Esophagus squamous epithelium (tissue), 5 donors: ENCODE results near the gene RITA1. TPM values are rescaled to one million over a fixed set of nuclear protein-coding genes. Genes with fewer than 3 reads are reported as not detected.

ENCODE experiments used
- DNase-seq: peaks from one replicate; lab custom pipeline; 2025; lab: John Stamatoyannopoulos, UW
- H3K27ac ChIP-seq, 4 donors: fragments of 200-600 bp; sonication (generic); one replicate each; pipeline ENCODE4 v1.5.1; 2016 to 2019; ENCODE audit warnings: mild to moderate bottlenecking in 1 of 4
- H3K27me3 ChIP-seq, 4 donors: fragments of 200-600 bp; sonication (generic); 1 replicate in 3 of 4; 2 replicates in 1 of 4; pipeline versions ENCODE4 v1.5.1 to v1.6.0; 2017 to 2021; ENCODE audit warnings: antibody characterized with exemption in 1 of 4
- H3K36me3 ChIP-seq, 3 donors: fragments of 200-600 bp; sonication (generic); one replicate each; pipeline ENCODE4 v1.5.1; 2016 to 2019
- H3K4me1 ChIP-seq, 3 donors: fragments of 200-600 bp; sonication (generic); one replicate each; pipeline ENCODE4 v1.5.1; 2017 to 2019
- H3K4me3 ChIP-seq, 4 donors: fragments of 200-600 bp; sonication (generic); 1 replicate in 3 of 4; 2 replicates in 1 of 4; pipeline ENCODE4 v1.5.1; 2016 to 2019; ENCODE audit warnings: mild to moderate bottlenecking in 2 of 4, moderate library complexity in 1 of 4
- H3K9me3 ChIP-seq, 3 donors: fragments of 200-600 bp; sonication (generic); one replicate each; pipeline ENCODE4 v1.5.1; 2016 to 2019
- POLR2A ChIP-seq, 4 donors: fragments of 450-650 bp; IDR thresholded peaks; one replicate each; pipeline ENCODE4 v1.6.1; 2017; ENCODE audit warnings: antibody characterized with exemption in 4 of 4, mild to moderate bottlenecking in 4 of 4, moderate library complexity in 3 of 4
- WGBS, 2 donors: methylation state at CpG; one replicate each; pipeline ENCODE4 v1.1.5; 2018; 5-methylcytosine and 5-hydroxymethylcytosine counted together
- intact Hi-C: fragments of 100-400 bp; cut with DNase I; formaldehyde crosslinking; loops from one replicate; pipeline ENCODE4 v1.15.0; 2022
- total RNA-seq, 4 donors: library from RNA; depleted of rRNA; stranded (reverse); fragments of >200 nt; gene quantifications; one replicate each; pipeline ENCODE4 v1.1.0, GENCODE V29; 2016
- TF ChIP-seq, protein P1 (sequence below), 6 experiments: fragments of 450-650 bp in 4 of 6; fragments of 200-600 bp in 2 of 6; sonication (generic) in 2 of 6; IDR thresholded peaks; one replicate each; pipeline ENCODE4 v1.5.1; 2016 to 2019; ENCODE audit warnings: antibody characterized with exemption in 6 of 6, mild to moderate bottlenecking in 4 of 6, moderate library complexity in 4 of 6
- donor health status: DM: yes; HTN: yes; CAD: no.

The RITA1 gene
- total RNA-seq, 4 donors from 2014 or later = 17.0 to 30.0 (median 20.3) TPM

DNA sequence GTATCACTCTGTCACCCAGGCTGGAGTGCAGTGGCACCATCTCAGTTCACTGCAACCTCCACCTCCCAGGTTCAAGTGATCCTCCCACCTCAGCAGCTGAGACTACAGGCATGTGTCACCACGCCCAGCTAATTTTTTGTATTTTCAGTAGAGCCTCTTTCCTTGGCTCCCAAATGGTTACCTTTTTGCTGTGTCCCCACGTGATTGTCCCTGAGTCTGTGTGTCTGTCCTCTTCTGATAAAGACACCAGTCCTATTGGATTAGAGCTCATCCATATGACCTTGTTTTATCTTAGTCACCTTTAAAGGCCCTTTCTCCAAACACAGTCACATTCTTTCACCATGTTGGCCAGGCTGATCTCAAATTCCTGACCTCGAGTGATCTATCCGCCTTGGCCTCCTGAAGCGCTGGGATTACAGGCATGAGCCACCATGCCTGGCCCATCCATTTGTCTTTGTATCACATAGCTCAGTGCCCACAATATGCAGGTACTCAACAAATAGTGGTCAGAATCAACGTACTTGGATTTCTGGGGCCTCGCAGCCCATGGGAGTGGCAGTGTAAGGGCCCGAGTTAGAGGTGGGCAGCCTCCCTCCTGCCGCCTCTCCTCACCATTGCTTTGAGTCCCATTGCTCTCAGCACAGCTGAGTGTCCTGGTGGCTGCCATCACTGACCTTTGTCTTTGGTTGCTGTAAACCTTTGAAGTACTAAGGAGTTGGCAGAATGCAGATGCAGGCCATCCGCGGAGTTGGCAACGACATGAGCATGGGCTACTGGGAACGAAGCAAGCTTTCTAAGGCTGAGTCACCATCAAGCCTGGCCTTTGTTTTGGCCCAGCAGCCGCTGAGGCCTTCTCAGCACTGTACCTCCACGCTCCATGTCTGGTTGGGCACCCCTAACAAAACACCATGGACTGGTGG lies 45.1 kb downstream of the RITA1 start:
- no peak overlapping the region for H3K4me3 ChIP-seq
- no peak for DNase-seq
- no peaks in the 10 kb centered on the region for H3K9me3 ChIP-seq
- H3K4me1 ChIP-seq = peaks cover 28 to 81% (median 34%) of the 10 kb centered on the region in 3 donors
- WGBS, 2 donors = 80 to 87% methylated on average over 9 to 10 of the region's 15 CpGs
- peaks cover 0 to 91% (median 8%) of the 10 kb centered on the region in 3 donors for H3K36me3 ChIP-seq
- H3K27me3 ChIP-seq = no peaks in the 10 kb centered on the region
- TF ChIP-seq, protein P1, sequence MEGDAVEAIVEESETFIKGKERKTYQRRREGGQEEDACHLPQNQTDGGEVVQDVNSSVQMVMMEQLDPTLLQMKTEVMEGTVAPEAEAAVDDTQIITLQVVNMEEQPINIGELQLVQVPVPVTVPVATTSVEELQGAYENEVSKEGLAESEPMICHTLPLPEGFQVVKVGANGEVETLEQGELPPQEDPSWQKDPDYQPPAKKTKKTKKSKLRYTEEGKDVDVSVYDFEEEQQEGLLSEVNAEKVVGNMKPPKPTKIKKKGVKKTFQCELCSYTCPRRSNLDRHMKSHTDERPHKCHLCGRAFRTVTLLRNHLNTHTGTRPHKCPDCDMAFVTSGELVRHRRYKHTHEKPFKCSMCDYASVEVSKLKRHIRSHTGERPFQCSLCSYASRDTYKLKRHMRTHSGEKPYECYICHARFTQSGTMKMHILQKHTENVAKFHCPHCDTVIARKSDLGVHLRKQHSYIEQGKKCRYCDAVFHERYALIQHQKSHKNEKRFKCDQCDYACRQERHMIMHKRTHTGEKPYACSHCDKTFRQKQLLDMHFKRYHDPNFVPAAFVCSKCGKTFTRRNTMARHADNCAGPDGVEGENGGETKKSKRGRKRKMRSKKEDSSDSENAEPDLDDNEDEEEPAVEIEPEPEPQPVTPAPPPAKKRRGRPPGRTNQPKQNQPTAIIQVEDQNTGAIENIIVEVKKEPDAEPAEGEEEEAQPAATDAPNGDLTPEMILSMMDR (IDR thresholded peaks at IDR 0.05) = no peak
- TF ChIP-seq POLR2A (IDR thresholded peaks at IDR 0.05) = no peak
- H3K27ac ChIP-seq = peak overlapping the region; percentile 26 to 84 (median 74)
- intact Hi-C loops = no loop called here

DNA sequence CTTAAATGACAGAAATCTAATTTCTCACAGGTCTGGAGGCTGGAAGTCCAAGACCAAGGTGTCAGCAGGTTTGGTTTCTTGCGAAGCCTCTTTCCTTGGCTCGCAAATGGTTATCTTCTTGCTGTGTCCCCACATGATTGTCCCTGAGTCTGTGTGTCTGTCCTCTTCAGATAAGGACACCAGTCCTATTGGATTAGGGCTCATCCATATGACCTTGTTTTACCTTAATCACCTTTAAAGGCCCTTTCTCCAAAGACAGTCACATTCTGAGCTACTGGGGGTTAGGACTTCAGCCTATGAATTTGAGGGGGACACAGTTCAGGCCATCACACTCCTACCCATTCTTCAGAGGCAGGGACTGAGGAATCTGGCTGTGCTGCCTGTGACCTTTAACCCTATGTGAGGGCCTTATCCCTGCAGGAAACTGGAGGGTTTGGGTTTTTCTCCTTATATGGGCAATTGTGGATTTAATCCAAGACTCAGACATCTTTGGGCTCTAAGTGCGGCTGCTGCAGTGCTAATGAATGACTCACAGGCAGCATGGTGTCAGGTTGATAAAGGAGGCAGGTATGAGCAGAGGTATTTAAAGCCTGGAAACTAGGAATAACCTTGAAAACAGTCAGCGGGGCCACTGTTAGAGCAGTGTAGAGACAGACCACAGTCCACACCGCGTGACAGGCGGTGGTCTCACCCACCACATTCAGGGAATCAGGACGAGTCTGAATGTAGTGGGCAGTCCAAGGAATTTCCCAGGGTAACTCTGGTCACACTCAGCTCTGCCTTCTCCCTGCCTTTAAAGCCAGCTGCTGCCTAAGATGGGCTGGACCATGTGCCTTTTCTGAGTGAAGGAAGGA lies 45.9 kb downstream of the RITA1 start:
- Histone ChIP-seq H3K27me3 (no peaks in the 10 kb centered on the region), H3K27ac (peak overlapping the region; percentile 36 to 84 (median 74)), H3K4me1 (peaks cover 28 to 88% (median 39%) of the 10 kb centered on the region in 3 donors), H3K36me3 (peaks cover 0 to 94% (median 8%) of the 10 kb centered on the region in 3 donors), H3K4me3 (no peak overlapping the region), H3K9me3 (no peaks in the 10 kb centered on the region)
- intact Hi-C loops = no loop called here
- no peak for DNase-seq
- TF ChIP-seq POLR2A (IDR thresholded peaks at IDR 0.05) = no peak
- TF ChIP-seq, protein P1 (IDR thresholded peaks at IDR 0.05) = no peak
- 76 to 77% methylated on average over 8 of the region's 8 CpGs for WGBS, 2 donors

DNA sequence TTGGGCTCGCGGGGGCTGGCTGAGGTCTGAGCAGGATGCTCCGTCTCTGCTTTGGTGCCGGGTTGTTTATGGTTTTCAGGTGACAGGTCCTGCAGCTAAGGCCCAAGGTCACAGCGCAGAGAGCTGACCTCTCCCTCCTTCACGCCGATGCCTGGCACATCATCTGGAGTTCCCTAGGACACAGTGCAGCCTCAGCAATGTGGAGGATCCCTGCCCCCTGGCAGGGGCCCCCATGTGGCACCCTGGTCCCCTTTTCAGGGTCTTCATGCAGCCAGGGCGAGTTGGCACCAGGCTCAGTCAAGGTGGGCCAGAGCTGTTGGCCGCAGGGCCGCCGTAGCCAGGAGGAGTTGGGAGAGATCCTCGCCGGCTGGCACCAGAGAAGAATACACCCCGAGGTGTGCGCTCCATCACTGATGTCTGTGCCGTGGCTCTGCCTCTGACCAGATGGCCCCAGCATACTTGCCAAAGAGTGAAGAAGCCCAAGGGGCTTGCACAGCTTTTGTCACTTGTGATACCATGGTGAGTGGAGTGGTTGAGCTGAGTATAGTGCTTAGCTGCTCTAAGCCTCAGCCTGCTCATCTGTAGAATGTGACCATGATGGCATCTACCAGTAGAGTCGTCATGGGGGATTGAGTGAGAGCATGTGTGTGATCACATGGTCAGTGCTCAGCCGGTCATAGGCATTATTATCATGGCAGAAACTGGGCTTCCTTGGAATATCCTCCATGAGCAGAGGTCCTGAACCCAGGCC lies 46.7 kb downstream of the RITA1 start:
- DNase-seq = no peak
- H3K9me3 ChIP-seq = no peaks in the 10 kb centered on the region
- WGBS, 2 donors = 83 to 92% methylated on average over 3 to 6 of the region's 18 CpGs
- H3K4me3 ChIP-seq = no peak overlapping the region
- TF ChIP-seq, protein P1 (IDR thresholded peaks at IDR 0.05) = no peak
- no peak for TF ChIP-seq POLR2A (IDR thresholded peaks at IDR 0.05)
- H3K4me1 ChIP-seq = peaks cover 32 to 88% (median 42%) of the 10 kb centered on the region in 3 donors
- peaks cover 0 to 86% (median 8%) of the 10 kb centered on the region in 3 donors for H3K36me3 ChIP-seq
- intact Hi-C loops = no loop called here
- no peaks in the 10 kb centered on the region for H3K27me3 ChIP-seq
- peak overlapping the region; percentile 27 to 84 (median 70) for H3K27ac ChIP-seq

DNA sequence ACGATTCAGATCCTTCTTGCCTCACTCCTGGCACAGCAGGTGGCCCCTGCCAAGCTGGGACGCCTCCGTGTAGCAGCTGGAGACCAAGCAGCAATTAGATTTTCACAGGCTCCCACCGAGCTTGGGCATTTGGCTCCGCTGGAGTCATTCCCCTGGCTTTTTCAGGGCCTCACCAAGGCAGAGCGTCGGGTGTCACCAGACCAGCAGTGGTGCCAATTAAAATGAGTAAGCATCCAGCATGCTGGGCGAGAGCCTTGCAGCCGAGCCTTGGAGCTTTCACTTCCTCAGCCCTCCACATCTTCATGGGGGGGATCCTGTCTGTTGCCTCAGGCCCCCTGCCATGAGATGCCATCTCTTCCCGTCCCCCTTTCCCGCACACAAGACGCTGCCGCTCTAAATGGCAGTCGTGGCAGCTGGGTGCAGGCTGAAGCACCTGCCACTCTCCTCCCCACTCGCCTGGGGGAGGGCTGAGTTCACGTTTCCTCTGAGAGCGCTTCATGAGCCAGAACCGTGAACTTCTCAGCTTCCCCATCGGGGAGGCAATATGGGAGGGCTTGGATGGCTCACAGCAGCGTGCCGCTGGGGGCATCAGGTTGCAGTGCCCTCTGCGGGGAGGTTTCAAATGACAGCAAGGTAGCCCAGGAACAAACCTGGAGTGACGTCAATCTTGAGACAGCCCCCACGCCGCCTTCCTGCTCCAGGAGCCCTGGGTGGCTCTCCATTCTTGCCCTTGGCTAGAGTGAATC lies 47.5 kb downstream of the RITA1 start:
- DNase-seq = no peak

More for the DNA sequence above, 47.5 kb downstream of the RITA1 start:
- WGBS, 2 donors = 71 to 81% methylated on average over 7 to 13 of the region's 25 CpGs
- intact Hi-C loops = no loop called here
- Histone ChIP-seq H3K9me3 (no peaks in the 10 kb centered on the region), H3K4me3 (peak overlapping the region in 1 of 4 donors; percentile 25), H3K27me3 (no peaks in the 10 kb centered on the region), H3K27ac (peak overlapping the region; percentile 27 to 84 (median 70)), H3K4me1 (peaks cover 34 to 88% (median 41%) of the 10 kb centered on the region in 3 donors), H3K36me3 (peaks cover 0 to 83% (median 8%) of the 10 kb centered on the region in 3 donors)
- TF ChIP-seq, protein P1 (IDR thresholded peaks at IDR 0.05) = no peak
- TF ChIP-seq POLR2A (IDR thresholded peaks at IDR 0.05) = no peak
